GM18499 (cell line): ENCODE results near the gene CNTNAP4.

Source experiments
- ATAC-seq: cut with Tn5 transposase; IDR thresholded peaks from one replicate; pipeline ENCODE4 v1.9.1; 2021; ENCODE audit warnings: moderate number of reproducible peaks; ENCODE audit not compliant: insufficient read depth, unreplicated experiment

Gene CNTNAP4

GRCh38 chr16:76483307-76483909 lies 206.2 kb downstream of the CNTNAP4 start:
- ATAC-seq: no peak

GRCh38 chr16:76484020-76484419 lies 206.8 kb downstream of the CNTNAP4 start:
- ATAC-seq: no peak

GRCh38 chr16:76486740-76487139 lies 209.5 kb downstream of the CNTNAP4 start:
- no peak for ATAC-seq

GRCh38 chr16:76487411-76488064 lies 210.3 kb downstream of the CNTNAP4 start:
- ATAC-seq: no peak

DNA sequence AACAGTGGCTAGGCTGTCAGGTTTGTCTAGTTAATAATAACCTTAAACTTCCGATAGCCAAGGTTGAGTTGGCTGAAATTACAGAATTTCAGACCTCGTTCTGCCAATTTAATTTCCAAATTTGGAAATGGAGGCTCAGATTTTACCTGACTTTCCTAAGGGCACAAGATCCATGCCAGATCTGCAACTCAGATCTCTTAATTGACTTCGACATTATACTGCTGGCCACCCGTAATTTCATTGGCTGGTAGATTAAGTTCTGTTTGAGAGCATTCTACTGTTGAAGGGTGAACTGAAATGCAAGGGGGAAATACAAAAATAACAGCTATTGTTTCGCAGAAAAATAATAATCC lies 210.8 kb downstream of the CNTNAP4 start:
- no peak for ATAC-seq

DNA sequence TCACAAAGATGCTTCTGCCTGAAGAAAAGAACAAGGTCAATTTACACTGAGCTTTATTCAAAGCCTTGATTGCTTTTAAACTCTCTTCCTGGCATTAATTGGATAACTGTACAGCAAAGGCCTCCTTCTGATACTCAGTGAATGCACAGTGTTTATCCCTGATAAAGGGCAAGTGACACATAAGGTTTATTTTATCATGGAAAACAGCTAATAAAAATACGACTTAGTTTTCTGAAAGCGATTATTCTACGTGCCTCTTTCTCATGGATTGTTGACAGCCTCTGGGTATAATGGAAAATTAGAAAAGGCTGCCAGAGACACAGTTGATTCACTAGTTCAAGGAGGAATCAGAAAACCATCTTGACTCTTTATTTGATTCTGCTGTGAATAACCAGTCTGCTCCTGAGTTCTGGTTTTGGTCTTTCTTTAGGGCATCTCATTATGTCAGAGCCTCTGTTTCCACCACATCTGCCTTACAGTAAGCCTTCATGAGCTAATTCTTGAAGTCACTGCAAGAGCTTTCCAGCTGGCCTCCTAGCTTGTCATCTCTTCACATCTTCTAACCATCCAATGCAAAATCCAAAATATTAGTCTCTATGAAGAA lies 212.9 kb downstream of the CNTNAP4 start:
- no peak for ATAC-seq

DNA sequence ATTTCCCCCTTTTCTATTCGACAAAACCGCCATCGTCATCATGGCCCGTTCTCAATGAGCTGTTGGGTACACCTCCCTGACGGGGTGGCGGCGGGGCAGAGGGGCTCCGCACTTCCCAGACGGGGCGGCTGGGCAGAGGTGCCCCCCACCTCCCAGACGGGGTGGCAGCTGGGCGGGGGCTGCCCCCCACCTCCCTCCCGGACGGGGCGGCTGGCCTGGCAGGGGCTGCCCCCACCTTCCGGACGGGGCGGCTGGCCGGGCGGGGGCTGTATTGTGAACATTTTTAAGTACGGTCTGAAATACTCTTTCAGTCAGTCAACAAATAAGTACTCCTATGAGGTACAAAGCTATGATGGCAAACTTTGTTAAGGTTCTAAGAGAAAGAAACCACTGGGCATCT lies 222.8 kb downstream of the CNTNAP4 start:
- ATAC-seq: no peak

GRCh38 chr16:76502063-76502462 lies 224.9 kb downstream of the CNTNAP4 start:
- no peak for ATAC-seq

DNA sequence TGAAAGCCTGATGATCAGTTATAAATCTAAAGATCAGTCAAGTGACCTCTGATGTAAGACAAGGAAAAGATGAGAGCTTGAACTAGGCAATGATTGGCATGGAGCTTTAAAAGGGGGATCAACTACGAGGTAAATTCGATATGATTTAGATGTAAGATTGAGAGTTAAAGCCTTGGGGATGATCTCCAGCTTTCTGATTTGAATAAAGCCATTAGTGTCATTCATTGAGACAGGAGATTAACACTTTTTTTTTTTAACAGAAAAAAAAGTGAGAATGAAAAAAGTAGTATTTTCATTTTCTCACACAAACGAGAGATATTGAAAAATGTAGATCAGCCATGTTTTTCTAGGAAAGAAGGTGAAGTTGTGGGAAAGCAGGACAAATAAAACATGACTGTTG lies 225.4 kb downstream of the CNTNAP4 start:
- no peak for ATAC-seq

DNA sequence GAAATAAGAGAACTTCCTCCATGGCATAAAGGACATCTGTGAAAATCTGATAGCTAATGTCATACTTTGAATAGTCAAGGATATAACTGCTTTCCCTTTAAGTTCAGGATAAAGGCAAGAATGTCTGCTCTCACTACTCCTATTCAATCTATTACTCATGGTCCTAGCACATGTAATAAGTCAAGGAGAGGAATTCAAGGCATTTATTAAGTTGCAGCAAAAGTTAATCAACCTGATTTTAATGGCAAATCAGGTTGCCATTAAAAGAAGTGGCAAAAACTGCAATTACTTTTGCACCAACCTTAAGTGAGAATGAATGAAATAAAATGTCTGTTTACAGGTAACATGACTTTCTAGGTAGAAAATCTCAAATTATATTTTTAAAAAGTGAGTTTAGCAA lies 225.9 kb downstream of the CNTNAP4 start:
- ATAC-seq: no peak

DNA sequence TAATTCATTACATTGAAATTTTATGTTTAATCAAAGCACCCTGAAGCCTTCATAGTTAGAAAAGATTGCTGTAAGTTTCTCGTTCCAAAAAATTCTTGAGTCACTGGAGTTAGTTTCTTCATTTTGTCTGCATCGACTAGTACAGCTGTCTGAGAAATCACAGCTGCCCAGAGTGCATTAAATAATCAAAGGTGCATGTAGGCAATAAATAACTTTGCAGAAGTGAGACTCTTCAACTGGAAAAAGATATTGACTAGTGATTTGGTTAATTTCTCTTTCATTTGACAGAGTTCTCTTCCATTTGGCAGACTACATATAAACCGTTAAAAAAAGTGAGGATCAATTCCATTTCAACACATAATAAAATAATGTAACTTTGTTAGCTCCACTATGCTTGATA lies 234.0 kb downstream of the CNTNAP4 start:
- no peak for ATAC-seq

DNA sequence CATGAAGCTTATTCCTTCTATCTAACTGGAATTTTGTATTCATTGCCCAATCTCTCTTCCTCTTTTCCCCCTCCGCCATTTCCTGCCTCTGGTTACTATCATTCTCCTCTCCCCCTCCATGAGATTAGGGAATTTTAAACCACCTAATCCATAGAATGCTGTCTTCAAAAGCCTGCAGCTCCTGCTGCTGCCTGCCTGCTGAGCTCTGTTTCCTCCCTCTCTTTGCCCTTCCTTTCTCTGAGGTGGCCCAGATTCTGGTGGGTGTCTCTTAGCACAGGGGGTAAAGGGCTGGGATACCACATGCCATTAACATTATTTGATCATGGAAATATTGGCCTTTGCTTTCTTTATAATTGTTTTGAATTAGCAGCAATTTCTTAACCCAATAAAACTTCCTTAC lies 241.6 kb downstream of the CNTNAP4 start:
- ATAC-seq: no peak

DNA sequence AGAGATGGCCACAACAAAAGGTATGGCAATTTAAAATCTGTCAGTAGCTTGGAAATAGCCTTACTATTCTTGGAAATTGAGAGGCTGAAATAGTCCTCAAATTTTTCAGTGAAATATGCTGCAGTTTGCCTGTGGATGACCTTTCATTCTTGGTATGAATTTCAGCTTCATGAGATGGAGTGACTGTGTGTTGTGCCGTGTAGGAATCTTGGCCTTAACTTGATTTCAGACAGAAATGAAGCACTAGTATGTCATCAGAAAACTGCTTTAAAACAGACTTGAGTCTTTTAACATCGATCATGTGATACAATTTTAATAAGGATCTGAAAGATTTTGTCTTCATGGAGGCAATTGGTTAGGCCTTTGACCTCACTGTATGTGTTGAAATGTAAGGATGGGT lies 247.2 kb downstream of the CNTNAP4 start:
- ATAC-seq: no peak

DNA sequence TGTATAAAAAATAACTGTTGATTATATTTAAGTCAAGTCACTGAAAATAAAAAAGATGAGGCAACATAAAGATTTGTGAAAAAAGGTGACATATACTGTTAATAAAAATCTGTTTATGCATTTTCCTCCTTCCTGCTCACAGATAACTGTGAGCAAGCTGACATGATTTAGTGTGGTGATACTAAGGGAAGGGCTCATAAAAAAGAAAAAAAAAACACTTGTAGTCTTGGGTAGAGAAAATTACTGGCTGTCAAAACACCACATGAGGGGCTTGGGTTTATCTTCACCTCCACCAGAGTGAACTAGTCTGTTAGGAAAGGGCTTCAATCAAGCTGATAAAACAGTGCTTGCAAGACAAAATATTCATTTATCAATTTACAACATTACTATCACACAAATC lies 247.6 kb downstream of the CNTNAP4 start:
- ATAC-seq: no peak

GRCh38 chr16:76527244-76527643 lies 250.0 kb downstream of the CNTNAP4 start:
- no peak for ATAC-seq

DNA sequence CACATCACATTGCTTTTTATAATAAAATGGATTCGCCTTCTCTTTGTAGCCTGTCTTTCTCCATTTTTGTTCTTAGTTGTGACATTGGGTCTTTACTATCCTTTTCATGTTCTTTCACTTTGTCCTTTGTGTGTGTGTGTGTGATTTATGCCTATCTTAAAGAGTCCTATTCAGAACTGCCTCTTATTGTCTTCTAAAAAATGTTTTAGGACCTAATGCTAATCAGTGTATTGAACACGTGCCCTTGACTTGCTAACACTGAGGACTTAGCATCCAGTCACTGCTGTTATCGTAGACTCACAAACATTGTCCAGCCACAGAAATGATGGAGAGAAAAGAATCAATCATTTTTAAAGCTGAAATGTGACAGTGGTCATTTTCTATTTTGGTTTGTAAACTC lies 251.9 kb downstream of the CNTNAP4 start:
- ATAC-seq: no peak

GRCh38 chr16:76531236-76531635 lies 254.0 kb downstream of the CNTNAP4 start:
- ATAC-seq: no peak

GRCh38 chr16:76532188-76532973 lies 255.2 kb downstream of the CNTNAP4 start:
- no peak for ATAC-seq

- ATAC-seq: no peak
Observed at GRCh38 chr16:76539609-76540008, 262.4 kb downstream of the CNTNAP4 start.

GRCh38 chr16:76541070-76541469 lies 263.9 kb downstream of the CNTNAP4 start:
- no peak for ATAC-seq

DNA sequence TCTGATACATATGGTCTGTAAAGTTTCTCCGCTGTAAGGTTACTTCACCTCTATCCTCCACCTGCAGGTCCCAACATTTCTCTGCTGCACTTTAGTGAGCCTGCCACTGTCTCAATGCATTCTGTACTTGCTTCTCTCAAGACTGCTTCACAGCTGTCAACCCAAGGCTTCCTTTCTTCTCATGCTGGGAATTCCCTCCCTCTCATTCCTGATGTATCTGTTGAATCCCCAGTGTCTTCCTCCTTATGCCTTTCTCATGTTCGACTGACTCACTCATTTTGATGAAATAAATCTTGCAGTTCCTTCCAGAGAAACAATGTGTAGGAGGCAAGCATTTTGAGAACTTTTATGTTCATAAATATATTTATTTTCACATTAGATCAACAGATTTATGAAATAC lies 288.3 kb downstream of the CNTNAP4 start:
- no peak for ATAC-seq
